ENCODE measurements around the gene ADGRV1. TPM values are rescaled to one million over a fixed set of nuclear protein-coding genes. Genes with fewer than 3 reads are reported as not detected.

Gene ADGRV1
- polyA plus RNA-seq, 1 of the 3 experiments (the other 2 are of a cell fraction) = 0.23 TPM

DNA sequence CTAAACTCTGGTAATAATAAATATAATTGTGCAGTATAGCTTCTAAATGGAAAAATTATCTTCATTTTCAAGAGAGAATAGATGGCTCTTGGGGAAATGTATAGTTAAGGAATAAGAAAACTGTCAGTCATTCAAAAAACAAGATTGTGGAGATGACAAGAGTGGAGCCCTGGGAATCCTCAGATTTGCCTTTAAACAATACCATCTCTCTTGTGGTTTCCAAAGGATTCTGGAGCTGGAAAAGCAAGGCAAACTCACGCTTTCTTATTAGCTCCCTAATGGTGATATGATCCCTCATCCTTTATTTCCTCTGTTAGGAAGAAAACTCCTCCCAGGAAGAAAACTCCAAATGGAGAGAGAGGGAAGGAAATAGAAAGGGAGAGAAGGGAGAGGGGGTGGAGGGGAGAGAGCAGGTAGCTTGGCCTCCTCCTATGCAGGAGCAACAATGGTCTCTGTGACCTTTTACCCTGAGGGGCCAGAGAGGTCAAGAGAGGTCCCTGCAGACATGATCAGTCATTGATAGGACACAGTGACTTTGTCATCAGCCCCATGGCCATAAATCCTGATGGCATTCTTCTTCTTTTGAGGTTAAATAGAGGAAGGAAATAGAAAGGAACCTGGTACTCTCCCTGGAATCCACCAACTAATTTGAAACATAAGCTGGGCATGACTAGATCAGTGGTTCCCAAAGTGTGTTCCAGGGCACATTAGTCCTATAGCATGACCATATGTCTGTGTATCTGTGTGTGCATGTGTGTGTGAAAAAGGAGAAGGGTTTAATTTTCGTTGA, 512.4 kb downstream of the ADGRV1 start:
- POLR2A ChIA-PET = no interaction called here
- WGBS (ENCODE audit: low lambda C conversion rate) = 57% methylated on average over 2 of the region's 2 CpGs
- CTCF ChIA-PET = interaction anchor here (0.9 kb wide), 1 partner anchor 34 kb away, joined by 3 read pairs; no protein-coding TSS in a partner anchor

GRCh38 chr5:91072881-91073280, 514.3 kb downstream of the ADGRV1 start:
- no peak overlapping the region for H3K4me3 ChIP-seq (ENCODE audit: low read depth in 2 of 2, low read length in 1 of 2)
- no peaks in the 10 kb centered on the region for H3K27me3 ChIP-seq (ENCODE audit: insufficient read depth)
- no peaks in the 10 kb centered on the region for H3K4me1 ChIP-seq (ENCODE audit: control insufficient read depth in 1 of 2, insufficient read depth in 2 of 2, low read depth in 1 of 2, low read length in 1 of 2)
- H3K9ac ChIP-seq = no peak overlapping the region
- no peaks in the 10 kb centered on the region for H3K9me3 ChIP-seq
- no peak overlapping the region for H2AFZ ChIP-seq (ENCODE audit: low read depth)
- no peaks in the 10 kb centered on the region for H4K20me1 ChIP-seq (ENCODE audit: insufficient read depth)
- POLR2A ChIA-PET = no interaction called here
- H3K9me2 ChIP-seq = no peaks in the 10 kb centered on the region
- CTCF ChIA-PET = interaction anchor here (1.1 to 1.9 kb wide), 3 partner anchors 14 to 347 kb away, joined by 4 to 7 read pairs (median 4); no protein-coding TSS in a partner anchor
- WGBS (ENCODE audit: low lambda C conversion rate) = 40% methylated on average over 2 of the region's 2 CpGs
- H3K79me2 ChIP-seq (ENCODE audit: insufficient read depth) = no peaks in the 10 kb centered on the region
- H3K4me2 ChIP-seq = no peak overlapping the region
- no peak for DNase-seq
- H3K27ac ChIP-seq (ENCODE audit: low read depth in 2 of 2, low read length in 1 of 2) = no peak overlapping the region
- no peaks in the 10 kb centered on the region for H3F3A ChIP-seq (replicated peaks; ENCODE audit: insufficient read depth)
- H3K36me3 ChIP-seq (replicated peaks in 1 of 2; ENCODE audit: control insufficient read depth in 1 of 2, insufficient read depth in 2 of 2, low read length in 1 of 2) = no peaks in the 10 kb centered on the region
- TF ChIP-seq CTCF (IDR thresholded peaks at IDR 0.05) (no peak), TAF1 (IDR thresholded peaks at IDR 0.05; ENCODE audit: borderline replicate concordance, low read depth, low read length) (no peak), REST (IDR thresholded peaks at IDR 0.05; ENCODE audit: low read depth, low read length) (no peak), RFX5 (IDR thresholded peaks at IDR 0.05; ENCODE audit: low read length) (no peak), SIN3A (IDR thresholded peaks at IDR 0.05; ENCODE audit: borderline replicate concordance, low read depth, low read length) (no peak), GABPA (IDR thresholded peaks at IDR 0.05; ENCODE audit: low read depth) (no peak)

More for the DNA sequence above, 512.4 kb downstream of the ADGRV1 start:
- H3K9ac ChIP-seq = no peak overlapping the region
- TF ChIP-seq RCOR1 (IDR thresholded peaks at IDR 0.05; ENCODE audit: low read length) (no peak), FOXJ3 (CRISPR knock-in tag; IDR thresholded peaks at IDR 0.05) (no peak), EP300 (IDR thresholded peaks at IDR 0.05; ENCODE audit: borderline replicate concordance in 1 of 2, low read depth in 1 of 2, low read length in 1 of 2) (no peak), NRF1 (IDR thresholded peaks at IDR 0.05; ENCODE audit: low read depth, low read length) (no peak), FOSL2 (IDR thresholded peaks at IDR 0.05; ENCODE audit: borderline replicate concordance, low read depth) (no peak), YY1 (IDR thresholded peaks at IDR 0.05; ENCODE audit: low read depth) (no peak), RFX5 (IDR thresholded peaks at IDR 0.05; ENCODE audit: low read length) (no peak), POLR2AphosphoS5 (IDR thresholded peaks at IDR 0.05; ENCODE audit: low read depth, low read length) (no peak), ELF1 (IDR thresholded peaks at IDR 0.05) (no peak), TCF12 (IDR thresholded peaks at IDR 0.05) (no peak), IRF3 (IDR thresholded peaks at IDR 0.05; ENCODE audit: low read depth, low read length) (no peak), TEAD4 (IDR thresholded peaks at IDR 0.05; ENCODE audit: borderline replicate concordance, insufficient read depth) (no peak), USF2 (IDR thresholded peaks at IDR 0.05; ENCODE audit: borderline replicate concordance, low read depth, low read length) (no peak), NFIC (IDR thresholded peaks at IDR 0.05; ENCODE audit: borderline replicate concordance) (no peak)
- TF ChIP-seq, protein P1, sequence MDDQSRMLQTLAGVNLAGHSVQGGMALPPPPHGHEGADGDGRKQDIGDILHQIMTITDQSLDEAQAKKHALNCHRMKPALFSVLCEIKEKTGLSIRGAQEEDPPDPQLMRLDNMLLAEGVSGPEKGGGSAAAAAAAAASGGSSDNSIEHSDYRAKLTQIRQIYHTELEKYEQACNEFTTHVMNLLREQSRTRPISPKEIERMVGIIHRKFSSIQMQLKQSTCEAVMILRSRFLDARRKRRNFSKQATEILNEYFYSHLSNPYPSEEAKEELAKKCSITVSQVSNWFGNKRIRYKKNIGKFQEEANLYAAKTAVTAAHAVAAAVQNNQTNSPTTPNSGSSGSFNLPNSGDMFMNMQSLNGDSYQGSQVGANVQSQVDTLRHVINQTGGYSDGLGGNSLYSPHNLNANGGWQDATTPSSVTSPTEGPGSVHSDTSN (IDR thresholded peaks at IDR 0.05) = no peak
- H3K4me2 ChIP-seq = no peak overlapping the region
- H3F3A ChIP-seq (replicated peaks; ENCODE audit: insufficient read depth) = no peaks in the 10 kb centered on the region
- no peaks in the 10 kb centered on the region for H4K20me1 ChIP-seq (ENCODE audit: insufficient read depth)
- H3K27me3 ChIP-seq (ENCODE audit: insufficient read depth) = no peaks in the 10 kb centered on the region
- no peaks in the 10 kb centered on the region for H3K9me3 ChIP-seq
- no peak overlapping the region for H3K27ac ChIP-seq (ENCODE audit: low read depth in 2 of 2, low read length in 1 of 2)
- H3K9me2 ChIP-seq = no peaks in the 10 kb centered on the region
- no peak overlapping the region for H2AFZ ChIP-seq (ENCODE audit: low read depth)
- no peak overlapping the region for H3K4me3 ChIP-seq (ENCODE audit: low read depth in 2 of 2, low read length in 1 of 2)
- no peaks in the 10 kb centered on the region for H3K36me3 ChIP-seq (replicated peaks in 1 of 2; ENCODE audit: control insufficient read depth in 1 of 2, insufficient read depth in 2 of 2, low read length in 1 of 2)
- no peaks in the 10 kb centered on the region for H3K79me2 ChIP-seq (ENCODE audit: insufficient read depth)
- no peaks in the 10 kb centered on the region for H3K4me1 ChIP-seq (ENCODE audit: control insufficient read depth in 1 of 2, insufficient read depth in 2 of 2, low read depth in 1 of 2, low read length in 1 of 2)
- DNase-seq = no peak

Data from SK-N-SH (cell line).